H1 (cell line): ENCODE results near the gene ST3GAL2. TPM values are rescaled to one million over a fixed set of nuclear protein-coding genes. Genes with fewer than 3 reads are reported as not detected.
A peak's percentile ranks its signal among the peaks of the same experiment; 100 is the strongest.

ENCODE experiments used
- CTCF ChIA-PET: fragments of 300-600 bp; sonication (Branson Sonifier 250); formaldehyde crosslinking; loops from one replicate; lab custom pipeline; 2021; ENCODE audit not compliant: partially characterized antibody; lab: Charles Lee
- POLR2A ChIA-PET: fragments of 300-600 bp; sonication (Branson Sonifier 250); formaldehyde crosslinking; loops from one replicate; lab custom pipeline; 2021; ENCODE audit warnings: inconsistent platforms; ENCODE audit not compliant: partially characterized antibody; lab: Charles Lee
- DNase-seq, 2 experiments: peaks; one replicate each; pipeline versions ENCODE4 v3.0.0 to v3.0.0-alpha.2; 2010 to 2022; ENCODE audit warnings: low spot score in 2 of 2, low read depth in 1 of 2, mixed read lengths in 1 of 2
- FAIRE-seq: peaks from 2 replicates; lab custom pipeline; 2011; peaks lifted over from hg19 to GRCh38; lab: Jason Lieb, UNC
- H2AFZ ChIP-seq: 2 replicates; pipeline ENCODE4 v1.8.1; 2012; ENCODE audit warnings: low read length, inconsistent platforms
- H2AK5ac ChIP-seq: 2 replicates; pipeline ENCODE4 v1.6.1; 2013; ENCODE audit warnings: low read depth, low read length
- H2BK120ac ChIP-seq: replicated peaks from 2 replicates; pipeline ENCODE3; 2013; ENCODE audit warnings: low read depth, low read length, inconsistent platforms
- H2BK12ac ChIP-seq: 2 replicates; pipeline ENCODE4 v1.6.1; 2013; ENCODE audit warnings: low read depth, low read length
- H2BK15ac ChIP-seq: 2 replicates; pipeline ENCODE4 v1.6.1; 2013; ENCODE audit warnings: low read length
- H2BK20ac ChIP-seq: 2 replicates; pipeline ENCODE4 v1.6.1; 2013; ENCODE audit warnings: low read length
- H2BK5ac ChIP-seq: 2 replicates; pipeline ENCODE4 v1.6.1; 2013; ENCODE audit warnings: low read depth, low read length
- H3K14ac ChIP-seq: 2 replicates; pipeline ENCODE4 v1.6.1; 2013; ENCODE audit warnings: inconsistent platforms; ENCODE audit not compliant: insufficient read length
- H3K18ac ChIP-seq: 2 replicates; pipeline ENCODE4 v1.6.1; 2013; ENCODE audit warnings: low read length; ENCODE audit errors: extremely low read depth
- H3K23ac ChIP-seq: 2 replicates; pipeline ENCODE4 v1.6.1; 2013; ENCODE audit warnings: inconsistent platforms; ENCODE audit not compliant: insufficient read length
- H3K23me2 ChIP-seq: 2 replicates; pipeline ENCODE4 v1.6.1; 2013; ENCODE audit warnings: low read depth, low read length
- H3K27ac ChIP-seq: 2 replicates; pipeline ENCODE4 v1.6.1; 2011; ENCODE audit warnings: low read depth, low read length, inconsistent platforms
- H3K27me3 ChIP-seq, 4 experiments: replicated peaks in 1 of 4; 1 replicate in 1 of 4; 2 replicates in 3 of 4; pipeline versions ENCODE4 v1.6.1 to v1.8.1; 2011 to 2013; ENCODE audit warnings: low read length in 3 of 4, mild to moderate bottlenecking in 3 of 4, inconsistent platforms in 2 of 4, mixed read lengths in 2 of 4, moderate library complexity in 1 of 4; ENCODE audit not compliant: control insufficient read depth in 3 of 4, insufficient read depth in 3 of 4; ENCODE audit errors: extremely low read depth in 1 of 4
- H3K36me3 ChIP-seq, 4 experiments: 2 replicates each; pipeline versions ENCODE4 v1.6.1 to v1.8.1; 2011 to 2013; ENCODE audit warnings: mild to moderate bottlenecking in 4 of 4, low read length in 3 of 4, moderate library complexity in 2 of 4, control low read depth in 1 of 4, inconsistent platforms in 1 of 4; ENCODE audit not compliant: insufficient read depth in 4 of 4, control insufficient read depth in 2 of 4
- H3K4ac ChIP-seq: replicated peaks from 2 replicates; pipeline ENCODE3; 2013; ENCODE audit warnings: low read length, low read depth, mixed read lengths, inconsistent platforms; ENCODE audit not compliant: insufficient read length
- H3K4me1 ChIP-seq, 4 experiments: replicated peaks in 1 of 4; 1 replicate in 1 of 4; 2 replicates in 3 of 4; pipeline versions ENCODE4 v1.6.1 to v1.8.1; 2011 to 2013; ENCODE audit warnings: low read length in 3 of 4, inconsistent platforms in 2 of 4, mixed read lengths in 1 of 4; ENCODE audit not compliant: insufficient read depth in 4 of 4, control insufficient read depth in 3 of 4
- H3K4me2 ChIP-seq, 2 experiments: 2 replicates each; pipeline versions ENCODE4 v1.6.1 to v1.8.1; 2011 to 2013; ENCODE audit warnings: low read depth in 2 of 2, low read length in 2 of 2, control low read depth in 1 of 2, inconsistent platforms in 1 of 2, mild to moderate bottlenecking in 1 of 2; ENCODE audit not compliant: insufficient read depth in 1 of 2
- H3K4me3 ChIP-seq, 4 experiments: fragments of 200-600, 300-600 bp in 1 of 4; sonication (generic), shearing (Covaris generic), sonication (Bioruptor Twin) in 1 of 4; 2 replicates each; pipeline versions ENCODE4 v1.5.1 to v1.8.1; 2011 to 2016; ENCODE audit warnings: low read length in 4 of 4, low read depth in 3 of 4, control low read depth in 2 of 4, inconsistent platforms in 2 of 4, mild to moderate bottlenecking in 2 of 4, mixed read lengths in 1 of 4, moderate library complexity in 1 of 4; ENCODE audit not compliant: insufficient read depth in 2 of 4; ENCODE audit errors: extremely low read depth in 1 of 4
- H3K56ac ChIP-seq: replicated peaks from 2 replicates; pipeline ENCODE3; 2013; ENCODE audit warnings: low read depth, mild to moderate bottlenecking, mixed read lengths, low read length, inconsistent platforms; ENCODE audit not compliant: insufficient read length
- H3K79me1 ChIP-seq: 2 replicates; pipeline ENCODE4 v1.6.1; 2013; ENCODE audit warnings: low read depth, low read length, control low read depth
- H3K79me2 ChIP-seq, 2 experiments: 2 replicates each; pipeline versions ENCODE4 v1.6.1 to v1.8.1; 2012 to 2013; ENCODE audit warnings: low read length in 2 of 2, mild to moderate bottlenecking in 2 of 2, inconsistent platforms in 1 of 2; ENCODE audit not compliant: insufficient read depth in 2 of 2, control insufficient read depth in 1 of 2
- H3K9ac ChIP-seq, 4 experiments: replicated peaks in 1 of 4; 1 replicate in 1 of 4; 2 replicates in 3 of 4; pipeline versions ENCODE4 v1.6.1 to v1.8.1; 2011 to 2013; ENCODE audit warnings: low read depth in 3 of 4, low read length in 3 of 4, control low read depth in 2 of 4, mild to moderate bottlenecking in 2 of 4, moderate library complexity in 2 of 4, inconsistent platforms in 1 of 4; ENCODE audit errors: extremely low read depth in 1 of 4
- H3K9me3 ChIP-seq, 2 experiments: 2 replicates each; pipeline versions ENCODE4 v1.6.1 to v1.8.1; 2012 to 2013; ENCODE audit warnings: mild to moderate bottlenecking in 2 of 2, moderate library complexity in 2 of 2, control low read depth in 1 of 2, inconsistent platforms in 1 of 2, low read depth in 1 of 2, low read length in 1 of 2, mixed read lengths in 1 of 2; ENCODE audit not compliant: insufficient read depth in 2 of 2
- H4K20me1 ChIP-seq, 2 experiments: replicated peaks in 1 of 2; 2 replicates each; pipeline versions ENCODE3 to v1.8.1; 2011 to 2013; ENCODE audit warnings: inconsistent platforms in 2 of 2, low read length in 2 of 2, mild to moderate bottlenecking in 1 of 2; ENCODE audit not compliant: insufficient read depth in 2 of 2, control insufficient read depth in 1 of 2
- H4K5ac ChIP-seq: 2 replicates; pipeline ENCODE4 v1.6.1; 2013; ENCODE audit warnings: low read length, low read depth, mixed read lengths, inconsistent platforms; ENCODE audit not compliant: insufficient read length
- H4K8ac ChIP-seq: 2 replicates; pipeline ENCODE4 v1.8.0; 2013; ENCODE audit warnings: mild to moderate bottlenecking, moderate library complexity, low read length, inconsistent platforms; ENCODE audit not compliant: insufficient read depth; ENCODE audit errors: extremely low read depth
- H4K91ac ChIP-seq: replicated peaks from 2 replicates; pipeline ENCODE3; 2013; ENCODE audit warnings: low read length, mixed read lengths, inconsistent platforms; ENCODE audit not compliant: insufficient read length
- KDM4A ChIP-seq: IDR thresholded peaks from one replicate; pipeline ENCODE4 v1.7.1; 2012; ENCODE audit warnings: low read depth, mild to moderate bottlenecking, moderate library complexity, low read length, inconsistent platforms; ENCODE audit not compliant: severe bottlenecking
- RNF2 ChIP-seq: fragments of 200-900, 300-1000 bp; sonication (generic); IDR thresholded peaks from 2 replicates; pipeline ENCODE4 v1.7.1; 2016; ENCODE audit warnings: borderline replicate concordance, low read depth, mild to moderate bottlenecking, antibody characterized with exemption, low read length; ENCODE audit not compliant: poor library complexity, severe bottlenecking; ENCODE audit errors: missing control alignments
- SIRT6 ChIP-seq: IDR thresholded peaks from one replicate; pipeline ENCODE4 v1.7.1; 2012; ENCODE audit warnings: low read length, inconsistent platforms
- SUZ12 ChIP-seq: fragments of 200-600 bp; sonication (generic); IDR thresholded peaks from 2 replicates; pipeline ENCODE4 v1.6.1; 2012; ENCODE audit warnings: mild to moderate bottlenecking, inconsistent platforms, low read length, moderate library complexity, mixed read lengths
- YY1 ChIP-seq: IDR thresholded peaks from 2 replicates; pipeline ENCODE4 v1.6.1; 2011; ENCODE audit warnings: low read depth, mild to moderate bottlenecking, low read length
- WGBS, 2 experiments: shearing (Covaris generic) in 1 of 2; methylation state at CpG; one replicate each; pipeline versions ENCODE4 v1.1.6 to v1.1.7; 2013 to 2015; ENCODE audit warnings: low lambda C conversion rate in 2 of 2, mixed read lengths in 2 of 2, inconsistent platforms in 1 of 2, low coverage in 1 of 2, missing lambda C conversion rate in 1 of 2; ENCODE audit not compliant: insufficient replicate concordance in 2 of 2, insufficient coverage in 1 of 2, insufficient read length in 1 of 2; ENCODE audit errors: extremely low coverage in 1 of 2, missing lambda C conversion rate in 1 of 2; 5-methylcytosine and 5-hydroxymethylcytosine counted together
- polyA plus RNA-seq, 7 experiments: library from polyadenylated mRNA; depleted of rRNA in 3 of 7; stranded (reverse) in 5 of 7; unstranded in 2 of 7; fragments of >200 nt in 5 of 7; fragments of 200-250 nt in 2 of 7; gene quantifications; 1 replicate in 5 of 7; 2 replicates in 1 of 7; 4 replicates in 1 of 7; pipeline versions ENCODE4 v1.2.1 to v1.2.3, GENCODE V29; 2011 to 2013; ENCODE audit warnings: missing spikeins in 2 of 7, mixed read lengths in 2 of 7
- total RNA-seq: library from RNA; stranded (reverse); fragmentation: NEBNext Ultra II Directional; extraction: Animal tissue kit (Norgen Biotek cat#: 25700); gene quantifications from 2 replicates; pipeline ENCODE4 v1.2.1, GENCODE V29; 2021
- TF ChIP-seq, protein P1 (sequence below), 3 experiments: IDR thresholded peaks; 1 replicate in 2 of 3; 2 replicates in 1 of 3; pipeline versions ENCODE4 v1.5.1 to v1.6.1; 2011; ENCODE audit warnings: low read length in 3 of 3, mild to moderate bottlenecking in 3 of 3, inconsistent platforms in 2 of 3, low read depth in 1 of 3, moderate library complexity in 1 of 3; ENCODE audit not compliant: insufficient read depth in 1 of 3; ENCODE audit errors: control extremely low read depth in 1 of 3

The ST3GAL2 gene
- total and polyA plus RNA-seq, 2 of the 8 experiments (the other 6 are each of a cell fraction or from before 2014, with no cell fraction given), result 14.4 to 39.7 TPM

GRCh38 chr16:70392606-70393005 is 46.3 kb downstream of the ST3GAL2 start:
- no peaks in the 10 kb centered on the region for H3K79me2 ChIP-seq
- H3K14ac ChIP-seq, result no peak overlapping the region
- H3K18ac ChIP-seq, result no peak overlapping the region
- H3K4ac ChIP-seq, result no peak overlapping the region
- H4K91ac ChIP-seq, result no peak overlapping the region
- H3K4me3 ChIP-seq, result no peak overlapping the region
- no peaks in the 10 kb centered on the region for H3K23me2 ChIP-seq
- no peak overlapping the region for H2BK5ac ChIP-seq
- no peak overlapping the region for H4K5ac ChIP-seq
- H2BK120ac ChIP-seq, result no peak overlapping the region
- POLR2A ChIA-PET, result interaction anchor here (1.0 to 5.8 kb wide), 7 partner anchors 11 to 133 kb away, joined by 3 to 37 read pairs (median 3); no protein-coding TSS in a partner anchor
- no peak overlapping the region for H2BK12ac ChIP-seq
- CTCF ChIA-PET, result interaction anchor here (0.6 to 13.3 kb wide), 11 partner anchors 9 to 261 kb away, joined by 3 to 180 read pairs (median 4); partner anchors contain the start of genes DDX19A and FCSK
- no peak overlapping the region for H2BK20ac ChIP-seq
- H4K20me1 ChIP-seq, result peaks cover 3 to 8% of the 10 kb centered on the region in 2 experiments
- H4K8ac ChIP-seq, result peak overlapping the region; percentile 31; the same call in 1 of the 2 replicates
- no peak overlapping the region for H3K27ac ChIP-seq
- no peak overlapping the region for H2AK5ac ChIP-seq
- no peak for FAIRE-seq
- peaks cover 2 to 9% (median 7%) of the 10 kb centered on the region in 4 experiments; a peak in 5 of 8 replicates for H3K36me3 ChIP-seq
- no peak overlapping the region for H2BK15ac ChIP-seq
- WGBS, 2 experiments, result 90% methylated on average over 4 of the region's 4 CpGs; no CpG with 5 or more reads in 1 of the 2 experiments
- no peaks in the 10 kb centered on the region for H3K27me3 ChIP-seq
- H3K4me2 ChIP-seq, result no peak overlapping the region
- H3K9ac ChIP-seq, result no peak overlapping the region; a peak in 1 of 7 replicates
- no peaks in the 10 kb centered on the region for H3K9me3 ChIP-seq
- H3K79me1 ChIP-seq, result no peaks in the 10 kb centered on the region; the same call in 1 of the 2 replicates
- H3K23ac ChIP-seq, result no peak overlapping the region
- no peak overlapping the region for H3K56ac ChIP-seq
- H3K4me1 ChIP-seq, result no peaks in the 10 kb centered on the region
- no peak overlapping the region for H2AFZ ChIP-seq
- no peak for TF ChIP-seq SUZ12
- TF ChIP-seq KDM4A, result no peak
- no peak for TF ChIP-seq RNF2
- TF ChIP-seq, protein P1, sequence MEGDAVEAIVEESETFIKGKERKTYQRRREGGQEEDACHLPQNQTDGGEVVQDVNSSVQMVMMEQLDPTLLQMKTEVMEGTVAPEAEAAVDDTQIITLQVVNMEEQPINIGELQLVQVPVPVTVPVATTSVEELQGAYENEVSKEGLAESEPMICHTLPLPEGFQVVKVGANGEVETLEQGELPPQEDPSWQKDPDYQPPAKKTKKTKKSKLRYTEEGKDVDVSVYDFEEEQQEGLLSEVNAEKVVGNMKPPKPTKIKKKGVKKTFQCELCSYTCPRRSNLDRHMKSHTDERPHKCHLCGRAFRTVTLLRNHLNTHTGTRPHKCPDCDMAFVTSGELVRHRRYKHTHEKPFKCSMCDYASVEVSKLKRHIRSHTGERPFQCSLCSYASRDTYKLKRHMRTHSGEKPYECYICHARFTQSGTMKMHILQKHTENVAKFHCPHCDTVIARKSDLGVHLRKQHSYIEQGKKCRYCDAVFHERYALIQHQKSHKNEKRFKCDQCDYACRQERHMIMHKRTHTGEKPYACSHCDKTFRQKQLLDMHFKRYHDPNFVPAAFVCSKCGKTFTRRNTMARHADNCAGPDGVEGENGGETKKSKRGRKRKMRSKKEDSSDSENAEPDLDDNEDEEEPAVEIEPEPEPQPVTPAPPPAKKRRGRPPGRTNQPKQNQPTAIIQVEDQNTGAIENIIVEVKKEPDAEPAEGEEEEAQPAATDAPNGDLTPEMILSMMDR (IDR thresholded peaks at IDR 0.05; ENCODE audit: control extremely low read depth in 1 of 3, insufficient read depth in 1 of 3, low read depth in 1 of 3, low read length in 3 of 3), result no peak
- TF ChIP-seq YY1, result no peak
- TF ChIP-seq SIRT6, result no peak
- DNase-seq, result no peak
